GM23338 (cell line): ENCODE data around the gene SKIC8. TPM values are rescaled to one million over a fixed set of nuclear protein-coding genes. Genes with fewer than 3 reads are reported as not detected.

Experiments
- ATAC-seq: fragments of 200-7000 bp; cut with Tn5 transposase; 3 replicates; pipeline ENCODE4 v1.9.1; 2020
- DNase-seq: peaks from one replicate; pipeline ENCODE4 v3.0.0-alpha.2; 2015; ENCODE audit warnings: low spot score
- H2AFZ ChIP-seq: fragments of 200-600 bp; sonication (generic); 2 replicates; pipeline ENCODE4 v1.8.0; 2016; ENCODE audit warnings: antibody characterized with exemption, mild to moderate bottlenecking, moderate library complexity
- H3F3A ChIP-seq: fragments of 200-600 bp; sonication (generic); replicated peaks from 2 replicates; pipeline ENCODE4 v1.8.0; 2017; ENCODE audit warnings: antibody characterized with exemption, mixed run types, low read depth
- H3K27ac ChIP-seq: fragments of 200-600 bp; sonication (generic); 2 replicates; pipeline ENCODE4 v1.6.1; 2016; ENCODE audit warnings: low read depth
- H3K27me3 ChIP-seq: fragments of 200-600 bp; sonication (generic); 2 replicates; pipeline ENCODE4 v1.8.0; 2016; ENCODE audit warnings: mild to moderate bottlenecking, mixed run types, moderate library complexity; ENCODE audit not compliant: insufficient read depth
- H3K36me3 ChIP-seq: fragments of 200-600 bp; sonication (generic); 2 replicates; pipeline ENCODE4 v1.8.0; 2016; ENCODE audit warnings: mild to moderate bottlenecking; ENCODE audit not compliant: insufficient read depth
- H3K4me1 ChIP-seq: fragments of 200-600 bp; sonication (generic); 2 replicates; pipeline ENCODE4 v1.8.0; 2016; ENCODE audit warnings: mild to moderate bottlenecking, moderate library complexity; ENCODE audit not compliant: insufficient read depth
- H3K4me2 ChIP-seq: fragments of 200-600 bp; sonication (generic); 2 replicates; pipeline ENCODE4 v1.7.1; 2017; ENCODE audit warnings: mixed run types
- H3K4me3 ChIP-seq: fragments of 200-600 bp; sonication (generic); 2 replicates; pipeline ENCODE4 v1.6.1; 2016; ENCODE audit warnings: mixed run types
- H3K79me2 ChIP-seq: fragments of 200-600 bp; sonication (generic); replicated peaks from 2 replicates; pipeline ENCODE4 v1.8.0; 2017; ENCODE audit warnings: mild to moderate bottlenecking; ENCODE audit not compliant: insufficient read depth
- H3K9me2 ChIP-seq: fragments of 200-600 bp; sonication (generic); 2 replicates; pipeline ENCODE4 v1.8.0; 2017; ENCODE audit not compliant: insufficient read depth
- H4K20me1 ChIP-seq: fragments of 200-600 bp; sonication (generic); replicated peaks from 2 replicates; pipeline ENCODE4 v1.8.0; 2017; ENCODE audit warnings: mild to moderate bottlenecking; ENCODE audit not compliant: insufficient read depth
- H3K27ac Mint-ChIP-seq: 2 replicates; pipeline ENCODE4 v1.8.0; 2020; ENCODE audit warnings: inconsistent platforms, mild to moderate bottlenecking, moderate library complexity, mixed read lengths
- H3K27me3 Mint-ChIP-seq: 3 replicates; pipeline ENCODE4 v1.8.0; 2022; ENCODE audit warnings: low read depth, mild to moderate bottlenecking, moderate library complexity, mixed read lengths, inconsistent platforms; ENCODE audit not compliant: insufficient read depth, poor library complexity
- H3K36me3 Mint-ChIP-seq: 3 replicates; pipeline ENCODE4 v1.8.0; 2021; ENCODE audit warnings: low read depth, mild to moderate bottlenecking, inconsistent platforms, moderate library complexity, mixed read lengths
- H3K4me1 Mint-ChIP-seq: 3 replicates; pipeline ENCODE4 v1.8.0; 2020; ENCODE audit warnings: mild to moderate bottlenecking, inconsistent platforms, mixed read lengths
- H3K4me3 Mint-ChIP-seq: 3 replicates; pipeline ENCODE4 v1.8.0; 2021; ENCODE audit warnings: moderate library complexity, mild to moderate bottlenecking, inconsistent platforms, mixed read lengths
- H3K9me3 Mint-ChIP-seq: 3 replicates; pipeline ENCODE4 v1.8.0; 2020; ENCODE audit warnings: moderate library complexity, mild to moderate bottlenecking, inconsistent platforms, mixed read lengths
- CREB1 ChIP-seq: fragments of 250-450 bp; sonication (Bioruptor Pico); IDR thresholded peaks from 2 replicates; pipeline ENCODE4 v1.5.0; 2020; ENCODE audit warnings: low read depth, mild to moderate bottlenecking, moderate library complexity
- CTCF ChIP-seq, 2 experiments: fragments of 200-600 bp in 1 of 2; sonication (generic) in 1 of 2; conservative IDR thresholded peaks; 2 replicates each; pipeline versions ENCODE4 v1.5.1 to v1.6.1; 2016 to 2017; ENCODE audit warnings: antibody characterized with exemption in 2 of 2, low read depth in 2 of 2, mild to moderate bottlenecking in 2 of 2, moderate library complexity in 1 of 2
- ETS1 ChIP-seq: IDR thresholded peaks from 2 replicates; pipeline ENCODE4 v1.6.1; 2016; ENCODE audit warnings: antibody characterized with exemption
- EZH2 ChIP-seq: fragments of 200-600 bp; sonication (generic); IDR thresholded peaks from one replicate; pipeline ENCODE4 v1.8.0; 2017; ENCODE audit warnings: antibody characterized with exemption, mild to moderate bottlenecking, low read depth; ENCODE audit not compliant: unreplicated experiment
- EZH2phosphoT487 ChIP-seq: fragments of 200-600 bp; sonication (generic); IDR thresholded peaks from one replicate; pipeline ENCODE4 v1.8.1; 2018; ENCODE audit warnings: antibody characterized with exemption; ENCODE audit not compliant: unreplicated experiment
- JUNB ChIP-seq: IDR thresholded peaks from one replicate; pipeline ENCODE4 v1.6.1; 2016; ENCODE audit warnings: antibody characterized with exemption; ENCODE audit not compliant: unreplicated experiment
- NANOG ChIP-seq: IDR thresholded peaks from 2 replicates; pipeline ENCODE4 v1.6.1; 2016; ENCODE audit warnings: antibody characterized with exemption, borderline replicate concordance
- POLR2AphosphoS5 ChIP-seq: IDR thresholded peaks from 2 replicates; pipeline ENCODE4 v1.6.1; 2016; ENCODE audit warnings: antibody characterized with exemption, low read depth
- STAT1 ChIP-seq: IDR thresholded peaks from one replicate; pipeline ENCODE4 v1.6.1; 2016; ENCODE audit warnings: antibody characterized with exemption; ENCODE audit not compliant: unreplicated experiment
- ZNF114 ChIP-seq: fragments of 250-450 bp; sonication (Bioruptor Pico); IDR thresholded peaks from 2 replicates; pipeline ENCODE4 v1.5.0; 2020; ENCODE audit warnings: mild to moderate bottlenecking, moderate library complexity
- ZNF331 ChIP-seq: fragments of 250-450 bp; sonication (Bioruptor Pico); IDR thresholded peaks from 2 replicates; pipeline ENCODE4 v1.5.0; 2020; ENCODE audit warnings: low read depth, mild to moderate bottlenecking, moderate library complexity
- ZNF462 ChIP-seq: fragments of 250-450 bp; sonication (Bioruptor Pico); IDR thresholded peaks from 2 replicates; pipeline ENCODE4 v1.5.0; 2020; ENCODE audit warnings: mild to moderate bottlenecking, moderate library complexity
- polyA plus RNA-seq: library from polyadenylated mRNA; unstranded; fragments of >200 nt; fragmentation: Nextera tagmentation; extraction: Ambion mirVana; gene quantifications from 2 replicates; pipeline ENCODE4 v1.2.1, GENCODE V29; 2016
- total RNA-seq: library from RNA; depleted of rRNA; stranded (reverse); fragments of >200 nt; shearing (Covaris generic); gene quantifications from 2 replicates; pipeline ENCODE4 v1.2.3, GENCODE V29; 2014

Gene SKIC8
- total and polyA plus RNA-seq, 2 experiments from 2014 or later, result 59.4 to 73.8 TPM

GRCh38 chr15:78251136-78251535 lies 48.3 kb downstream of the SKIC8 start (continued):
- no peak for TF ChIP-seq ZNF462
- no peak for TF ChIP-seq ZNF331
- TF ChIP-seq NANOG, result no peak

- Mint-ChIP-seq H3K4me3 (no peak overlapping the region), H3K9me3 (peaks cover 9% of the 10 kb centered on the region; the same call in 2 of the 3 replicates), H3K27me3 (peaks cover 2% of the 10 kb centered on the region), H3K36me3 (no peaks in the 10 kb centered on the region), H3K4me1 (0 out of 3 replicates have a peak, but pooled peaks cover 3% of the 10 kb centered on the region), H3K27ac (no peak overlapping the region)
- no peaks in the 10 kb centered on the region for H3K36me3 ChIP-seq
- no peaks in the 10 kb centered on the region for H3K9me2 ChIP-seq
- H3F3A ChIP-seq, result no peaks in the 10 kb centered on the region
- ATAC-seq (no peak), DNase-seq (no peak)
- H3K4me1 ChIP-seq, result peaks cover under 1% of the 10 kb centered on the region; the same call in 1 of the 2 replicates
- H3K4me2 ChIP-seq, result no peak overlapping the region
- H3K27me3 ChIP-seq, result no peaks in the 10 kb centered on the region
- H2AFZ ChIP-seq, result no peak overlapping the region
- H3K79me2 ChIP-seq, result no peaks in the 10 kb centered on the region
- H3K4me3 ChIP-seq, result no peak overlapping the region
- no peak overlapping the region for H3K27ac ChIP-seq
- no peaks in the 10 kb centered on the region for H4K20me1 ChIP-seq
- TF ChIP-seq STAT1 (no peak), EZH2phosphoT487 (no peak), CREB1 (CRISPR knock-in tag) (no peak), EZH2 (no peak), ETS1 (no peak), ZNF331 (no peak), POLR2AphosphoS5 (no peak), JUNB (no peak), NANOG (no peak), CTCF (conservative IDR thresholded peaks at IDR 0.05; ENCODE audit: low read depth in 2 of 2) (no peak), ZNF114 (CRISPR knock-in tag) (no peak)
Measured at GRCh38 chr15:78249131-78249530, 50.3 kb downstream of the SKIC8 start.
